Activated CD4-positive, CD25-positive, alpha-beta regulatory T cell (primary cell): ENCODE measurements around the gene MROH8.

Source experiments
- DNase-seq, 4 experiments: peaks; one replicate each; lab custom pipeline; 2025; lab: John Stamatoyannopoulos, UW

MROH8 gene

GRCh38 chr20:37198932-37199660 lies 19.7 kb upstream of the MROH8 start:
- no peak for DNase-seq

- no peak for DNase-seq
Observed at GRCh38 chr20:37194621-37195417, 15.5 kb upstream of the MROH8 start.

DNA sequence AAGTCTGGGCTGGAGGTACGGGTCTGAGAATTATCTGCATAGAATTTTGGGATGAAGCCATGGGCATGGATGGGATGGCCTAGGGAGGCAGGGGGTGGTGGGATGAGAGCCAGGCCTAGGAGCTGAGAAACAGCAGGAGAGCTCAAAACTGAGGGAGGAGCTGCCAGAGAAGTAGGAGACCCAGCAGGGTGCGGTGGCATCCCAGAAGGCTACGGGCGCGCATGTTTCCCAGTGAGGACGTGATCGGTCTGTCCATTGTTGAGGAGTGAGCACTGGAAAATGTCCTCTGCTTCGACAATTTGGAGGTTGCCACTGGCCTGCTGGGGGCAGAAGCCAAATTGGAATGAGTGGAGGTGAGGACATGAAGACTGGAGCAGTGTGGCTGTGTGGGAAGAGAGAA lies 14.5 kb upstream of the MROH8 start:
- DNase-seq: no peak

DNA sequence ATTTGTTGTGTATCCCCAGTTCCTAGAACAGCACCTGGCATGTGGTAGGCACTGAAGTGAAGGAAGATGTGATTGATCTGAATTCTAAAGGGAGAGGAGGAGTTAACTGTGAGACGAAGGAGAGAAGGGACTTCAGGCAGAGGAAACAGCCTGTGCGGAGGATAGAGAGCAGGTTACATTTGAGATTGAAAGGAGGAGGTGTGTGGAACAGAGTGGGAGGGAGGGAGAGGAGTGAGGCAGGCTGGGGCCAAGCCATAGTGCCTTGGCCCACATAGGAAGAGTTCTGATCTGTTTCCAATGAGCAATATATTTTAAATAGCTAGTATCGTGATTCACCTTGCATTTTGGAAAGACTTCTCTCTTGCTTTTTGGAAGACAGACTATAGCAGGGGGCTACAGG lies 13.9 kb upstream of the MROH8 start:
- no peak for DNase-seq

- peak; percentile 34 to 46 (median 42) for DNase-seq
Observed at GRCh38 chr20:37192137-37192854, 12.9 kb upstream of the MROH8 start.

- no peak for DNase-seq
Observed at GRCh38 chr20:37190354-37191112, 11.2 kb upstream of the MROH8 start.

DNA sequence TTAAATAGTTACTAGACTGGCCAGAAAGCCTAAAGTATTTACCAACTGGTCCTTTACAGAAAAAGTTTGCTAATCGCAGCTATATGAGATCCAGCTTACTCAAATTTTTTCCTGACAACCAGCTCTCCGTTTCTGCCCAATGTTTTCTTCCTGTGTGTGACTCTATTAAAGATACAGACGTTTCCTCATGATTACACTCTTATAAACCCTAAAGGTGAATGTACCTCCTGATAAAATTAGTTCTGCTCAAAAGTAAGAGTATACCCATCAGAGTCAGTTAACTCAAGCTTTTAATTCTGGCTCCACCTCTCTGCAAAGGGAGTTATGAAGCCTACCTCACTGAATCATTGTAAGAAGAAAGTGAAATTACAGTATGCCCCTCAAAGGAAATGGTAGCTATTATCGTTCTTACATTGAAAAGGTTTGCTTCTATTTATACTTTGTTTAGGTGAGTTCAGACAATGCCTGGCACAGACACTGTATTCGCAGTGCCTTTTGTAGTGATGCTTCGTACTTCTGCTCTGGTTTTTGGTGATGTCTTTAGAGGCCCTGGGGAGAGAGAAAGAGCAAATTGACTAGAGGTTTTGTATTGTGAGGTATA lies 10.2 kb upstream of the MROH8 start:
- DNase-seq: no peak

DNA sequence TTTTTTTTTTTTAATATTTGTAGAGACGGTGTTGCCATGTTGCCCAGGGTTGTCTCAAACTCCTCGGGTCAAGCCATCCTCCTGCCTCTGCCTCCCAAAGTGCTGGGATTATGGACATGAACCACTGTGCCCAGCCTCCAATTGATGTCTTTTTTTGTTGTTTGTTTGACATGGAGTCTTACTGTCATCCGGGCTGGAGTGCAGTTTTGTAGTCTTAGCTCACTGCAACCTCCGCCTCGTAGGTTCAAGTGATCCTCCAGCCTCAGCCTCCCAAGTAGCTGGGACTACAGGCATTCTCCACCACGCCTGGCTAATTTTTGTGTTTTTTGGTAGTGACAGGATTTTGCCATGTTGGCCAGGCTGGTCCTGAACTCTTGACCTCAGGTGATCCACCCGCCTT lies 9.4 kb upstream of the MROH8 start:
- no peak for DNase-seq

DNA sequence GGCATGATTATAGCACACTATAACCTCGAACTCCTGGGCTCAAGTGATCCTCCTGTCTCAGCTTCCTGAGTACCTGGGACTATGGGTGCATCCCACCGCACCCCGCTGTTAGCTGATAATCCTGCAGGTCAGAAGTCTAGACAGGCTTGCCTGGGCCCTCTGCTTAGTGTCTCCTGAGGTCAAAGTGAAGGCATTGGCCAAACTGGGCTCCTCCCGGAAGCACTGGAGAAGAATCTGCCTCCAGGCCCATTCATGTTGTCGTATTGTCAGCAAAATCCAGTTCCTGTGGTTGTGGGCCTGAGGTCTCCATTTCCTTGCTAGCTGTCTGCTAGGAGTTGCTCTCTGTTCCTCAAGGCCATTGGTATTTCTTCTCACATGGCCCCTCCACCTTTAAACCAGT lies 6.3 kb upstream of the MROH8 start:
- DNase-seq: no peak

DNA sequence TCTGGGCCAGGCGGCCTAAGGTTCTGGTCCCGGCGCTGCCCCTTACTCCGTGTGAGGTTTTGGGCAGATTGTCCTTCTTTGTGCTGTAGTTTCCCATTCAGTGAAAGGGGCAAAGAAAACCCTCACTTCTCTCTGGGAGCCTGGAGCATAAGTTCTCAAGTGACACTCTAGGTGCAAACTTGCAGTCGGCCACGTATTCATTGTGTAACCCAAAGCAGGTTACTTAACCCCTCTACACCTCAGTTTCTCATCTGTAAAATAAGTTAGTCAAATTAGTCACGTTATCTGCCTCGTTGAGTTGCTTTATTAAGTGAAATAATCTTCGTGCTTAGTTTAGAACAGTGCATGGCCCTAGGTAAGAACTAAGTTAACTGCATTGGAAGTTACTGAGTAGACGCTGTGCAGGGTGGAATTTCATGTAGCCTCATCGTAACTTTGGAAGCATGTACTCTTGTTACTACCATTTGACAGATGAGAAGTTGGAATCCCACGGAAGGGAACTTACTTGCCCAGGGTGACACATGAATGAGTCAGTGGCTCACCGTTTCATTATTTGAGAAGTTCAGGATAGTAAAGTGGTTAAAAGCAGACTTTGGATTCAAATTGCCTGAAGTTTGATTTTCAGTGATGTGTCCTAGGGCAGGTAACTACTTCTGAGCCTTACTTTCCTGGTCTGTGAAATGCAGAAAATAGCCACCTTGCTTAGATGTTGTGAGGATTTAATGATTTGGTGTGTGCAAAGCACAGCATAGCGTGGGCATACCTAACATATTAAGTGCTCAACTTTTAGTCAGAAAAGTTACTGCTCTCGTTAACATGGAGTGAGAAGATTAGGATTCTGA lies 556 bp upstream of the MROH8 start:
- DNase-seq: no peak

- DNase-seq: no peak
Observed at GRCh38 chr20:37172836-37173235, 6.5 kb downstream of the MROH8 start.

GRCh38 chr20:37166867-37167266 lies 12.5 kb downstream of the MROH8 start:
- no peak for DNase-seq

- DNase-seq: no peak
Observed at GRCh38 chr20:37165031-37165430, 14.3 kb downstream of the MROH8 start.

DNA sequence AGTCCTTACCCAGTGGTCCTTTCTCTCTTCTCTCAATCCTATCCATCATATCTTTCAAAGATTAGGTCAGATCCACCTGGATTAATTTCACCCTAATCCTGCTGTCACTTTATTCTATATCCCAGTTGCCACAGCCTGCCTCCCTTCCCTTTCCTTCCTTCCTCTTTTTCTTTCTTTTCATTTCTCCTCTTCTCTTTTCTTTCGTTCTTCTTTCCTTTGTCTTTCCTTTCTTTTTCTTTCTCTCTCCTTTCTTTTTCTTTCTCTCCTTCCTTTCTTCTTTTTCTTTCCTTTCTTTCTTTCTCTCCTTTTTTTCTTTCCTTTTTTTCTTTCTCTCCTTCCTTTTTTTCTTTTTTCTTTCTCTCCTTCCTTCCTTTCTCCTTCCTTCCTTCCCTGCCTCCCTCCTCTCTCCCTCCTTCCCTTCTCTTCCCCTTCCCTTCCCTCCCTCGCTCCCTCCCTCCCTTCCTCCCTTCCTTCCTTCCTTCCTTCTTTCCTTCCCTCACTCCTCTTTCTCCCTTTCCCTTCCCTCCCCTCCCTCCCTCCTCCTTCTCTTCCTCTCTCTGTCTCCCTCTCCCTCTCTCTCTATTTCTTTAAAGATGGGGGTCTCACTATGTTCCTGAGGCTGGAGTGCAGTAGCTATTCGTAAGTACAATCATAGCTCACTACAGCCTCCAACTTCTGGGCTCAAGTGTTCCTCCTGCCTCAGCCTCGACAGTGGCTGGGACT lies 15.4 kb downstream of the MROH8 start:
- no peak for DNase-seq

DNA sequence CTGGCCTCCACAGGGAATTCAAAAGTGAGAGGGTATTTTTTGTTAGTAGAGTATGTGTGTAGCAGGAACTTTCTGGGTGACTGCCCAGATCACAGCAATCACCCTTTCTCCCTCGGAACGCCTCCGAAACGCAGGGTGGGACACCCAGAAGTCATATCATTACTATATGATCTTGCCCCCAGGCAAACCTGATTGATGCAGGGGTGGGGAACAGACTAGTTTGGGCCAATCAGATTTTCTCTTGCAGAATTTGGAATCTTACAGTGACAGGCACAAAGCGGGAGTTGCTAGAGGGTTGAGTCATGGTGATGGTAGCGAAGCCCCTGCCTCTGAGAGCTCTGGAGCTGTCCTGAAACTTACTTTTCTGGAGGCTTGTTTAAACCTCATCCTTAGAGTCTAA lies 16.7 kb downstream of the MROH8 start:
- no peak for DNase-seq

DNA sequence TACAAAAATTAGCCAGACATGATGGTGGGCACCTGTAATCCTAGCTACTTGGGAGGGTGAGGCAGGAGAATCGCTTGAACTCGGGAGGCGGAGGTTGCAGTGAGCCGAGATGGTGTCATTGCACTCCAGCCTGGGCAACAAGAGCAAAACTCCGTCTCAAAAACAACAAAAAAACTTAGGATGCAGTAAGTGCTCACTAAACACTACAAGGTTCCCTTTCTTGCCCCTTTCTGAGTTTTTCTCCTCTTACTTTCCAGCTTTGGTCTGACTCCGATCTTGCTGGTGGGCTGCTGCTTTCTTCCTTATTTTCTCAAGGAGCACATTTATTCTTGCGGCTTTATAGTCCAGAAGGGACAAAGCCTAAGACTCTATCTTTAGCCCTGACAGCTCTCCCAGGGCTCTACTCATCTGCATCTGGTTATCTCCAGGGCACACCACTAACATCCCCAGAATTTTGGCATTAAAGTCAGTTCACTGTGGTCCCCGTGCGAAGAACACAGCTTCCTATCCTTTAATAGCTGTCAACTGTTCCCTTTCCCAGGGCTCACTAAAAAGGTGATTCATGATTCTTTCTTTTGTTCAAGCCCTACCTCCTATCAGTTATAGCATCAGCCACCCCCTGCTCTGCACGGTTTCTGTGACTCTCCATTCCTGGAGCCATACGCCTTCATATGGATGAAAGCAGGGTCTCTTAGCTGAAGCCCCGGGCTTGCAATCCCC lies 17.4 kb downstream of the MROH8 start:
- DNase-seq: no peak

DNA sequence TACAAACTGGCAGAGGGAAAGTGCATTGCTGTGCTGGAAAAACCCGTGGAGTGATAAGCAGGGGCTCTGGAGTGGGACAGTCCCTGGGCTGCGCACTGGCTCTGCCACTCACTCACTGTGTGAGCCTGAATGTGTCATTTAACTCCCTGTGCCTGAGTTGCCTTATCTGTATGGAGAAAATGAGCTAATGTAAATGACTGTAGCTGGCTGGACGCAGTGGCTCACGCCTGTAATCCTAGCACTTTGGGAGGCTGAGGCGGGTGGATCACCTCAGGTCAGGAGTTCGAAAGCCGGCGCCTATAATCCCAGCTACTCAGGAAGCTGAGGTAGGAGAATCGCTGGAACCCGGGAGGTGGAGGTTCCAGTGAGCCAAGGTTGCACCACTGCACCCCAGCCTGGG lies 18.7 kb downstream of the MROH8 start:
- DNase-seq: no peak

- DNase-seq: no peak
Observed at GRCh38 chr20:37158248-37158647, 21.1 kb downstream of the MROH8 start.

GRCh38 chr20:37155987-37156386 lies 23.4 kb downstream of the MROH8 start:
- DNase-seq: no peak
